ENCODE results near the gene GRIK3.

- TF ChIP-seq CTCF (conservative IDR thresholded peaks at IDR 0.05 in 1 of 2, IDR thresholded peaks at IDR 0.05 in 1 of 2; ENCODE audit: low read depth in 1 of 2, low read length in 2 of 2) (no peak), EZH2 (IDR thresholded peaks at IDR 0.05; ENCODE audit: low read length, missing control alignments) (no peak)
Measured at GRCh38 chr1:36965275-36966159, 68.8 kb downstream of the GRIK3 start.

Measured in fibroblast of lung (primary cell).